ENCODE measurements around the gene CEP192. TPM values are rescaled to one million over a fixed set of nuclear protein-coding genes. Genes with fewer than 3 reads are reported as not detected.

CEP192 gene
- polyA plus RNA-seq, 1 of the 3 experiments (the other 2 are of a cell fraction): 9.4 TPM

DNA sequence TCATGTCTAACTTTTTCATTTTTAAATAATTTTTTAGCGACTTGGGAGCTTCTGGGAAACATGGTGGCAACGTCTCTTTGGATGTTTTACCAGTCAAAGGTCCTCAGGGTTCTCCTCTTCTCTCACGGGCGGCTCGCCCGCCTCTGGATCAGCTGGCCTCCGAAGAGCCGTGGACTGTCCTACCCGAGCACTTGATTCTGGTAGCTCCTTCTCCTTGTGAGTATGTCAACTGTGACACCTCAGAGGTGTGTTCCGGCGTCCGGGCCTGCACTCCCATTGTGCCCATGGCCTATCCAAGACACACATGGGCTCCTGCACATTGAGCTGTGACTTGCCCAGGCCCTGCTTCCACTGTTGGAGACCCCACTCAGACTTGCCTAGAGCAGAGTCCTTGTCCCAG, 104.3 kb downstream of the CEP192 start:
- Histone ChIP-seq H4K20me1 (ENCODE audit: insufficient read depth) (no peaks in the 10 kb centered on the region), H3K9me3 (no peaks in the 10 kb centered on the region), H3K4me1 (ENCODE audit: control insufficient read depth in 1 of 2, insufficient read depth in 2 of 2, low read depth in 1 of 2, low read length in 1 of 2) (no peaks in the 10 kb centered on the region), H3K27ac (ENCODE audit: low read depth in 2 of 2, low read length in 1 of 2) (no peak overlapping the region), H3K9me2 (no peaks in the 10 kb centered on the region), H3K79me2 (ENCODE audit: insufficient read depth) (no peaks in the 10 kb centered on the region), H3K4me3 (ENCODE audit: low read depth in 2 of 2, low read length in 1 of 2) (no peak overlapping the region), H3K4me2 (no peak overlapping the region), H3F3A (replicated peaks; ENCODE audit: insufficient read depth) (no peaks in the 10 kb centered on the region), H3K36me3 (replicated peaks in 1 of 2; ENCODE audit: control insufficient read depth in 1 of 2, insufficient read depth in 2 of 2, low read length in 1 of 2) (peaks cover 45 to 69% of the 10 kb centered on the region in 2 experiments), H2AFZ (ENCODE audit: low read depth) (no peak overlapping the region), H3K27me3 (ENCODE audit: insufficient read depth) (no peaks in the 10 kb centered on the region), H3K9ac (no peak overlapping the region)
- TF ChIP-seq, protein P1, sequence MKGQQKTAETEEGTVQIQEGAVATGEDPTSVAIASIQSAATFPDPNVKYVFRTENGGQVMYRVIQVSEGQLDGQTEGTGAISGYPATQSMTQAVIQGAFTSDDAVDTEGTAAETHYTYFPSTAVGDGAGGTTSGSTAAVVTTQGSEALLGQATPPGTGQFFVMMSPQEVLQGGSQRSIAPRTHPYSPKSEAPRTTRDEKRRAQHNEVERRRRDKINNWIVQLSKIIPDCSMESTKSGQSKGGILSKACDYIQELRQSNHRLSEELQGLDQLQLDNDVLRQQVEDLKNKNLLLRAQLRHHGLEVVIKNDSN (IDR thresholded peaks at IDR 0.05; ENCODE audit: borderline replicate concordance, low read depth): no peak
- TF ChIP-seq FOXM1 (IDR thresholded peaks at IDR 0.05; ENCODE audit: low read depth) (no peak), POLR2AphosphoS5 (IDR thresholded peaks at IDR 0.05; ENCODE audit: low read depth, low read length) (no peak), RCOR1 (IDR thresholded peaks at IDR 0.05; ENCODE audit: low read length) (no peak), TCF12 (IDR thresholded peaks at IDR 0.05) (no peak), NFIC (IDR thresholded peaks at IDR 0.05; ENCODE audit: borderline replicate concordance) (no peak), RAD21 (IDR thresholded peaks at IDR 0.05; ENCODE audit: low read length) (no peak), EP300 (IDR thresholded peaks at IDR 0.05; ENCODE audit: borderline replicate concordance in 1 of 2, low read depth in 1 of 2, low read length in 1 of 2) (no peak), RXRA (IDR thresholded peaks at IDR 0.05; ENCODE audit: borderline replicate concordance, low read depth) (no peak), GABPA (IDR thresholded peaks at IDR 0.05; ENCODE audit: low read depth) (no peak), ELF1 (IDR thresholded peaks at IDR 0.05) (no peak), FOSL2 (IDR thresholded peaks at IDR 0.05; ENCODE audit: borderline replicate concordance, low read depth) (no peak), EZH2phosphoT487 (IDR thresholded peaks at IDR 0.05; ENCODE audit: borderline replicate concordance, low read depth) (no peak)
- TF ChIP-seq, protein P2, sequence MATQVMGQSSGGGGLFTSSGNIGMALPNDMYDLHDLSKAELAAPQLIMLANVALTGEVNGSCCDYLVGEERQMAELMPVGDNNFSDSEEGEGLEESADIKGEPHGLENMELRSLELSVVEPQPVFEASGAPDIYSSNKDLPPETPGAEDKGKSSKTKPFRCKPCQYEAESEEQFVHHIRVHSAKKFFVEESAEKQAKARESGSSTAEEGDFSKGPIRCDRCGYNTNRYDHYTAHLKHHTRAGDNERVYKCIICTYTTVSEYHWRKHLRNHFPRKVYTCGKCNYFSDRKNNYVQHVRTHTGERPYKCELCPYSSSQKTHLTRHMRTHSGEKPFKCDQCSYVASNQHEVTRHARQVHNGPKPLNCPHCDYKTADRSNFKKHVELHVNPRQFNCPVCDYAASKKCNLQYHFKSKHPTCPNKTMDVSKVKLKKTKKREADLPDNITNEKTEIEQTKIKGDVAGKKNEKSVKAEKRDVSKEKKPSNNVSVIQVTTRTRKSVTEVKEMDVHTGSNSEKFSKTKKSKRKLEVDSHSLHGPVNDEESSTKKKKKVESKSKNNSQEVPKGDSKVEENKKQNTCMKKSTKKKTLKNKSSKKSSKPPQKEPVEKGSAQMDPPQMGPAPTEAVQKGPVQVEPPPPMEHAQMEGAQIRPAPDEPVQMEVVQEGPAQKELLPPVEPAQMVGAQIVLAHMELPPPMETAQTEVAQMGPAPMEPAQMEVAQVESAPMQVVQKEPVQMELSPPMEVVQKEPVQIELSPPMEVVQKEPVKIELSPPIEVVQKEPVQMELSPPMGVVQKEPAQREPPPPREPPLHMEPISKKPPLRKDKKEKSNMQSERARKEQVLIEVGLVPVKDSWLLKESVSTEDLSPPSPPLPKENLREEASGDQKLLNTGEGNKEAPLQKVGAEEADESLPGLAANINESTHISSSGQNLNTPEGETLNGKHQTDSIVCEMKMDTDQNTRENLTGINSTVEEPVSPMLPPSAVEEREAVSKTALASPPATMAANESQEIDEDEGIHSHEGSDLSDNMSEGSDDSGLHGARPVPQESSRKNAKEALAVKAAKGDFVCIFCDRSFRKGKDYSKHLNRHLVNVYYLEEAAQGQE (IDR thresholded peaks at IDR 0.05; ENCODE audit: low read depth, low read length): no peak
- TF ChIP-seq, protein P3, sequence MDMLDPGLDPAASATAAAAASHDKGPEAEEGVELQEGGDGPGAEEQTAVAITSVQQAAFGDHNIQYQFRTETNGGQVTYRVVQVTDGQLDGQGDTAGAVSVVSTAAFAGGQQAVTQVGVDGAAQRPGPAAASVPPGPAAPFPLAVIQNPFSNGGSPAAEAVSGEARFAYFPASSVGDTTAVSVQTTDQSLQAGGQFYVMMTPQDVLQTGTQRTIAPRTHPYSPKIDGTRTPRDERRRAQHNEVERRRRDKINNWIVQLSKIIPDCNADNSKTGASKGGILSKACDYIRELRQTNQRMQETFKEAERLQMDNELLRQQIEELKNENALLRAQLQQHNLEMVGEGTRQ (IDR thresholded peaks at IDR 0.05; ENCODE audit: borderline replicate concordance, low read depth, low read length): no peak
- TF ChIP-seq, protein P4, sequence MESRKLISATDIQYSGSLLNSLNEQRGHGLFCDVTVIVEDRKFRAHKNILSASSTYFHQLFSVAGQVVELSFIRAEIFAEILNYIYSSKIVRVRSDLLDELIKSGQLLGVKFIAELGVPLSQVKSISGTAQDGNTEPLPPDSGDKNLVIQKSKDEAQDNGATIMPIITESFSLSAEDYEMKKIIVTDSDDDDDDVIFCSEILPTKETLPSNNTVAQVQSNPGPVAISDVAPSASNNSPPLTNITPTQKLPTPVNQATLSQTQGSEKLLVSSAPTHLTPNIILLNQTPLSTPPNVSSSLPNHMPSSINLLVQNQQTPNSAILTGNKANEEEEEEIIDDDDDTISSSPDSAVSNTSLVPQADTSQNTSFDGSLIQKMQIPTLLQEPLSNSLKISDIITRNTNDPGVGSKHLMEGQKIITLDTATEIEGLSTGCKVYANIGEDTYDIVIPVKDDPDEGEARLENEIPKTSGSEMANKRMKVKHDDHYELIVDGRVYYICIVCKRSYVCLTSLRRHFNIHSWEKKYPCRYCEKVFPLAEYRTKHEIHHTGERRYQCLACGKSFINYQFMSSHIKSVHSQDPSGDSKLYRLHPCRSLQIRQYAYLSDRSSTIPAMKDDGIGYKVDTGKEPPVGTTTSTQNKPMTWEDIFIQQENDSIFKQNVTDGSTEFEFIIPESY (IDR thresholded peaks at IDR 0.05; ENCODE audit: borderline replicate concordance, low read depth): no peak
- WGBS (ENCODE audit: low lambda C conversion rate): 97% methylated on average over 12 of the region's 12 CpGs
- ChIA-PET POLR2A (no interaction called here), CTCF (interaction anchor here (1.3 kb wide), 1 partner anchor 534 kb away, joined by 6 read pairs; no protein-coding TSS in a partner anchor)
- DNase-seq: no peak

Data from SK-N-SH (cell line).